ENCODE data around the gene RBM3. TPM values are rescaled to one million over a fixed set of nuclear protein-coding genes. Genes with fewer than 3 reads are reported as not detected.

Gene RBM3
- total RNA-seq, 3 donors from 2014 or later (not counting 1 experiment from before 2014, with no cell fraction given) = 356 to 419 (median 366) TPM

- Mint-ChIP-seq H3K27ac (no peak overlapping the region), H3K9me3 (no peaks in the 10 kb centered on the region), H3K36me3 (no peaks in the 10 kb centered on the region), H3K4me3 (no peak overlapping the region), H3K27me3 (ENCODE audit: low read depth in 2 of 2) (no peaks in the 10 kb centered on the region), H3K4me1 (no peaks in the 10 kb centered on the region)
- no peaks in the 10 kb centered on the region for H3K4me1 ChIP-seq (ENCODE audit: control insufficient read depth, insufficient read depth, low read length)
- H3K36me3 ChIP-seq (ENCODE audit: control insufficient read depth, insufficient read depth, low read length) = no peaks in the 10 kb centered on the region
- TF ChIP-seq CTCF (IDR thresholded peaks at IDR 0.05) = no peak
- ATAC-seq = no peak
- no peak for DNase-seq
- H3K27ac ChIP-seq (ENCODE audit: low read length) = no peak overlapping the region
- H3K9me3 ChIP-seq (ENCODE audit: control insufficient read depth, insufficient read depth, low read length) = no peaks in the 10 kb centered on the region
- H3K4me3 ChIP-seq (ENCODE audit: low read length) = no peak overlapping the region
- 89% methylated on average over 11 of the region's 13 CpGs for WGBS (ENCODE audit: insufficient coverage)
- H3K27me3 ChIP-seq (ENCODE audit: control insufficient read depth, insufficient read depth, low read length) = no peaks in the 10 kb centered on the region
- intact Hi-C loops (cut with micrococcal nuclease) = no loop called here
These were observed 15.3 kb downstream of the RBM3 start for GRCh38 chrX:48589482-48590162.

DNA sequence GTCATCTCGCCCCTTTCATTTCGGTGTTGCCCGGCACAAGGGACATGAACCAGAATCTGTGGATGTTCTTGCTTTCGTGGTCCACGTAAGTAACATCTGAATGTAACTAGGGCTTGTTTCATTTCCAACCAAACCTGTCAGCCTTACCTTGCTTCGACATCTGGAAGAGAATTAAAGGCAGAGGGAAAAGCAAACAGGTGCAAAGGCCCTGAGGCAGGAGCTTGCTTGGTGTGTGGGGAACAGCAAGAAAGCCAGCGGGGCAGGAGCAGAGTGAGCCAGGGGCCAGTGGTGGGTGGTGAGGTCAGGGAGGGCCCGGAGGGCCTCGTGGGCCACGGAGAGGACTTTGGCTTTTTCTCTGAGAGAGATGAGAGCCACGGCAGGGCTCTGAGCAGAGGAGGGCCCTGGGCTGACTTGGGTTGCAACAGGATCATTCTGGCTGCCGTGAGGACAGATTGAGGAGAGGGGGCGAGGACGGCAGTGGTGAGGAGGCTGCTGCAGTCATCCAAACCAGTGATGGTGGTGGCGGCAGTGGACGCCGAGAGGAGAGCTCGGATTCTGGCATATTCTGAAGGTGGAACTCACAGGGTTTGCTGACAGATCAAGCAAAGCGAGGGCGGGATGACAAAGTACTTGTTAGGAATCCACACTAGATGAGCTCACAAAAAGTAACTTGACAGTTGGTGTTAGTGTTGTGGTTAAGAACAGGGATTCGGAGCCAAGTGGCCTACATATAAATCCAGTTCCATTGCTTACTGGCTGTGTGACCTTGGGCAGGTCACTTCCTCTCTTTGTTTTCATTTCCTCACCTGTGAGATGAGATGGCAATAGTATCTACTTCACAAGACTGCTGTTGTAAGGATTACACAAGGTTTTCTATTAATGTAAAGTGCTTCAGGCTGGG lies 16.2 kb downstream of the RBM3 start:
- H3K4me3 ChIP-seq (ENCODE audit: low read length) = no peak overlapping the region
- H3K27me3 Mint-ChIP-seq (ENCODE audit: low read depth in 2 of 2) = no peaks in the 10 kb centered on the region
- no peak overlapping the region for H3K27ac Mint-ChIP-seq
- intact Hi-C loops (cut with micrococcal nuclease) = no loop called here
- H3K4me1 ChIP-seq (ENCODE audit: control insufficient read depth, insufficient read depth, low read length) = no peaks in the 10 kb centered on the region
- no peaks in the 10 kb centered on the region for H3K9me3 Mint-ChIP-seq
- no peak for DNase-seq
- no peak for ATAC-seq
- no peak overlapping the region for H3K4me3 Mint-ChIP-seq
- no peaks in the 10 kb centered on the region for H3K9me3 ChIP-seq (ENCODE audit: control insufficient read depth, insufficient read depth, low read length)
- no peak overlapping the region for H3K27ac ChIP-seq (ENCODE audit: low read length)
- WGBS (ENCODE audit: insufficient coverage) = 92% methylated on average over 20 of the region's 21 CpGs
- no peaks in the 10 kb centered on the region for H3K27me3 ChIP-seq (ENCODE audit: control insufficient read depth, insufficient read depth, low read length)
- H3K36me3 Mint-ChIP-seq = no peaks in the 10 kb centered on the region
- H3K4me1 Mint-ChIP-seq = no peaks in the 10 kb centered on the region
- TF ChIP-seq CTCF (IDR thresholded peaks at IDR 0.05) = no peak
- no peaks in the 10 kb centered on the region for H3K36me3 ChIP-seq (ENCODE audit: control insufficient read depth, insufficient read depth, low read length)

GRCh38 chrX:48591255-48591791 lies 17.0 kb downstream of the RBM3 start:
- ATAC-seq (no peak), DNase-seq (no peak)
- no peaks in the 10 kb centered on the region for H3K4me1 Mint-ChIP-seq
- H3K27ac Mint-ChIP-seq = no peak overlapping the region
- no peak overlapping the region for H3K4me3 Mint-ChIP-seq
- no peak for TF ChIP-seq CTCF (IDR thresholded peaks at IDR 0.05)
- Histone ChIP-seq H3K36me3 (ENCODE audit: control insufficient read depth, insufficient read depth, low read length) (no peaks in the 10 kb centered on the region), H3K9me3 (ENCODE audit: control insufficient read depth, insufficient read depth, low read length) (no peaks in the 10 kb centered on the region), H3K4me3 (ENCODE audit: low read length) (no peak overlapping the region), H3K27me3 (ENCODE audit: control insufficient read depth, insufficient read depth, low read length) (no peaks in the 10 kb centered on the region), H3K4me1 (ENCODE audit: control insufficient read depth, insufficient read depth, low read length) (no peaks in the 10 kb centered on the region), H3K27ac (ENCODE audit: low read length) (no peak overlapping the region)
- intact Hi-C loops (cut with micrococcal nuclease) = no loop called here
- WGBS (ENCODE audit: insufficient coverage) = 78% methylated on average over 8 of the region's 9 CpGs
- H3K36me3 Mint-ChIP-seq = no peaks in the 10 kb centered on the region
- H3K27me3 Mint-ChIP-seq (ENCODE audit: low read depth in 2 of 2) = no peaks in the 10 kb centered on the region
- H3K9me3 Mint-ChIP-seq = no peaks in the 10 kb centered on the region
